GM19351 (cell line): ENCODE results near the gene KCNJ1.

ENCODE experiments used
- ATAC-seq: cut with Tn5 transposase; IDR thresholded peaks from one replicate; pipeline ENCODE4 v1.9.1; 2021; ENCODE audit warnings: mild to moderate bottlenecking, moderate library complexity; ENCODE audit not compliant: unreplicated experiment

KCNJ1 gene

DNA sequence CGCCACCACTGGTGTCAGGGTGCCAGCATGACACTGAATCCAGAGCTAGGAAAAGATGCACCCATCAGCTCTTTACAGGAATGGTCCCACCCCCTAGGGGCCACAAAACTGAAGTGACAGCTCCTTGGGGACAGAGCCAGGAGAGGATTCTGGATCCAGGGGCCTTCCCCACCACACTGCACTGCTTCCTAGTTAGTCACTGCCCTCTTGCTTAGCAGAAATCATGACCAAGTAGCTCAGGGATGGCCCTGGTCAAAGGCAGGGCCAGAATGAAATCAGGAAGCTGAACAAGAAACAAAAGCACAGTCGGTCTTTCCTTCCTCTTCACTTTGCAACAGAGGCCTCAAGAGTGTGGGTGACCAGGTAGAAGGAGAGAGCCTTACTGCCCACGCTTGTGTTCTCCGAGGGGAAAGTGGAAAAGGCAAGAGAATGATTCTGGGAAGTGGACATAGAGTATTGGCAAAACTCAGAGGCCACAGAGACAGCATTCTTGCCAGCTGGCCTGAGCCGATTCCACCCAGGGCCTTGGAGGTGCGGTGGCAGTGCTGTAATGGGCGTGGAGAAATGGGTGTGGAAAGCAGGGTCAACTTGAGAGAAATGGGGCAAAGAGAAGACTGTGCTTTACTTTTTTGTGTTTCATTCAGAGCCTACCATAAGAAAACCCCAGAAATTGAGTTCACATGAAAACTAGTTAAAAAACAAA, 39.8 kb downstream of the KCNJ1 start:
- ATAC-seq = no peak

DNA sequence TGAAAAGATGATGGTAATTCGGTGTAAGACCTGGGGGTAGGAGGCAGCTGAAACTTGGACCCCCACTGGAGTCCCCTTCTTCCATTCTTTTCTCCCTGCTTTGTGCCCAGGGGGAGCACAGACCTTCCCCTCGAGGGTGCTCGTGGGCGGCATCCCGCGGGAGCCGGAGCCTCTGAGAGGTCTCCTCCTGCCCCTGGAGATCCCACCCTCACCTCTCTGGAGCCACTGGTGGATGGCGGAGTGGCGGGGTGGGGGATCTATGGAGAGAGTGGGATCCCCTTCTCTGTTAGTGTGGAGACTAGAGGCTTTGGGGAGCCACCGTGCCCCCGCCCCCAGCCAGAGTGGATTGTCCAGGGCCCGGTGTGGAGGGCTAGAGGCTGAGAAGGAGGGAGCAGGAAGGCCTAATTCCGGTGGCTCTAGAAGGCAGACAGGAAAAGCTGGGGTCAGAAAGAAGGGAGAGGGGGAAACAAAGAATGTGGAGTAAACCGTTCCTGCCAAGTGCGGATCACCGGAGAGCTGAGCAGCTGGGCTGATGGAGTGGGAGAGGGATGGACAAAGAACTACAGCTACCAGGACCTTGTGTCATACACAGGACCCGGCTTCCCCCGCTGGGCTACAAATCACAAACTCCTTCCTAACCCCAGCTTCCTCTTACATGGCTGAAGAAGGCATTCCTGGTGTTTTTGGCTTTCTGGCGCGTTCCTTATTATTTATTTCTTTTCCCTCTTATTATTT, 41.9 kb downstream of the KCNJ1 start:
- ATAC-seq = no peak

DNA sequence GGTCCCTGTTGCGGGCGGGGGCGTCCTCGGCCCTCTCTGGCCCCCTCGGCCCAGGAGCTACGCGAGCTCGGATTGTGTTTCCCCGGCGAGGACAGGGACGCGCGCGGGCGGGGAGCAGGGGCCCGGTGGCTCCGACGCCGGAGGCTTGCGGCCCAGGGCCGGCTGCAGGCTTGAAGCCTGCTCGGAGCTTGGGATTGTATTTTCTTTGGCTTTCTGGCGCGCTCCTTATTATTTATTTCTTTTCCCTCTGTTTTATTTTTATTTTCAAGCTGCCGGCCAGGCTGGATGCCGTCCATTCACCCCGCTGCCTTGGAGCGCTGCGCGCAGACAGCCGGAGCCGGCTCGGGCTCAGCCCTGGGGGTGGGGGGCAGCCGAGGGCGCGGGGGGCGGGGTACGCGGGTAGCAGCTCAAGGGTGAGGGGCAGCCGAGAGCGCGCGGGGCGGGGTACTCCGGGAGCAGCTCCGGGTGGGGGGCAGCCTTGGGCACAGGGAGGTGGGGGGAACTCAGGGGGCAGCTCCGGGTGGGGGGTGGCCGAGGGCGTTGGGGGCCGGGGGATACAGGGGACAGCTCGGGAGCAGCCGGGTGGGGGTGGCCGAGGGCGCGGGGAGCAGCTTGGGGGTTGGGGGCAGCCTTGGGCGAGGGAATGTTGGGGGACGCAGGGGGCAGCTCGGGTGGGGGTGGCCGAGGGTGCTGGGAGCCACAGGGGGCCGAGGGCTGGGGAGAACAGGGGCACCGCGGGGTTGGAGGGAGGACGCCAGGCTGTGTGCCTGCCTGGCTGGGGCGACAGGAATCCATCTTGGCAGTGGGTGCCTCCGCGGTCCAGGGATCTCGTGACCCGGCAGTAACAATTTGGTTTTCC, 42.7 kb downstream of the KCNJ1 start:
- no peak for ATAC-seq

DNA sequence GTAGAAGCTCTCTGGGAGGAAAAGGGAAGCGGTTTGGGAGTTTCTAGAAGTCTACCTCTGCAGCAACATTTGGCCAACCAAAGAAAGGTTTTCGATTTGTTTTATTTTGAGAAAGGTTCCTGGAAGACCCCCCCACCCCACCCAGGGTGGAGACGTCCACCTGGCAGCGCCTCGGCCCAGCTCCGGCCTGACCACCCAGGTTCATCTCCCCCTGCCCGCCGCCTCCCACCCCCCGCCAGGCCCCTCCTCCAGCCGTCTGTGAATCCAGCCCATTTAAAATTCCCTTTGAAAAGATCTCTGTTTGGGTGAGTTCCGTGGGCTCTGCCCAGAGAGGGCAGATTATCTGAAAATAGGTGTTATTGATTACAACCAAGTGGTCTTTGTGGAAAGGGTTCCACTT, 43.3 kb downstream of the KCNJ1 start:
- ATAC-seq = no peak

DNA sequence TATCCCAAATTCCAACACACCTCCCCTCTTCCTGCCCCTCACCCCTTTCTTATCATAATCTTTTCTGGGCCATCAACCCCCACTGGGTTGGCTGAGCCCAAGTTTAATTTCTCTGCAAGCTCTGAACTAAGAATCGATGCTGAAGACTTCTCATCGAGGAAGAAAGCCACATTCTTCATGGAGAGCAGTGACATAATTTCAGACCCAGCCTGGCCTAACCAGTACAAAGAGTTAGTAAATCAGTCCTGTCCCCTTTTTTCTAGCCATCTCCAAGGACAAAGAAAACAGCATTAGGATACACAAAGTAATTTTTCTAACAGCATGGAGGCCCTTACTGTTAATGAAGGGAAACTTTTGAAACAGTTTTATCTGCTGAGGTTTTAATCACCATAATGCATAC, 45.0 kb downstream of the KCNJ1 start:
- no peak for ATAC-seq

DNA sequence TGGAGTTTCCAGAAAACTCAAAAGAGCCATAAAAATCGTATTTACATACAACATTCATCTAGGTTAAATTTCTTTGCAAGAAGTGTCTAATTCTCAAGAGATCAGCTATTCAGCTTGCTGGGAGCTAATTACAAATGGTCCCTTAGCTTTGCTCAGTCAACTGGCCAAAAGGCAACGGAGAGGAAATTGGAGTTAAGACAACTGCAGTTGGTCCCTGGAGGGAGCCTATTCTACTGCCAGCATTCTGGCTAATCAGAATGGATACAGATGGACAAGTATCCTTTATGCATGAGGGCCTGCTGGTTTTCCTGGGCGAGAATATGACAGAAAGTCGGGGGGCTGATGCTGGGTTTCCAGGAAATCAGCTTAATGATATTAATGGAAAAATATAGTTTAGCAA, 45.5 kb downstream of the KCNJ1 start:
- no peak for ATAC-seq

DNA sequence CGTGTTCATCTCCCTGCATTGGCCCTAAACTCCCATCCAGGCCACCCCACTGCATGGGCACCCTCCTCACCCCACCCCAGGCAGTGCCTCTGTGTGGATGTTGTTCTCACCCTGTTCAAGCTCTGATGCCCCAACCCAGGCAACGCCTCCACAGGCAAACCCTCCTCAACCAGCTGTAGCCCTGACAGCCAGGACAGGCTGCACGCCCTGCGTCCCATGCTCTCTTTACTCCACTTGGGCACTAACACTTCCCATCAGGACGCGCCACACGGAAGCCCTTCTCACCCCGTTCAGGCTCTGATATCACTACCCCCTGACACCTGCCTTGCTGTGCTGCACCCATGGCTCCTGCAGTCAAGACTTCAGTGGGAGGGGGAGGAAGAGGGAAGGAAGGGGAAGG, 47.9 kb downstream of the KCNJ1 start:
- no peak for ATAC-seq

DNA sequence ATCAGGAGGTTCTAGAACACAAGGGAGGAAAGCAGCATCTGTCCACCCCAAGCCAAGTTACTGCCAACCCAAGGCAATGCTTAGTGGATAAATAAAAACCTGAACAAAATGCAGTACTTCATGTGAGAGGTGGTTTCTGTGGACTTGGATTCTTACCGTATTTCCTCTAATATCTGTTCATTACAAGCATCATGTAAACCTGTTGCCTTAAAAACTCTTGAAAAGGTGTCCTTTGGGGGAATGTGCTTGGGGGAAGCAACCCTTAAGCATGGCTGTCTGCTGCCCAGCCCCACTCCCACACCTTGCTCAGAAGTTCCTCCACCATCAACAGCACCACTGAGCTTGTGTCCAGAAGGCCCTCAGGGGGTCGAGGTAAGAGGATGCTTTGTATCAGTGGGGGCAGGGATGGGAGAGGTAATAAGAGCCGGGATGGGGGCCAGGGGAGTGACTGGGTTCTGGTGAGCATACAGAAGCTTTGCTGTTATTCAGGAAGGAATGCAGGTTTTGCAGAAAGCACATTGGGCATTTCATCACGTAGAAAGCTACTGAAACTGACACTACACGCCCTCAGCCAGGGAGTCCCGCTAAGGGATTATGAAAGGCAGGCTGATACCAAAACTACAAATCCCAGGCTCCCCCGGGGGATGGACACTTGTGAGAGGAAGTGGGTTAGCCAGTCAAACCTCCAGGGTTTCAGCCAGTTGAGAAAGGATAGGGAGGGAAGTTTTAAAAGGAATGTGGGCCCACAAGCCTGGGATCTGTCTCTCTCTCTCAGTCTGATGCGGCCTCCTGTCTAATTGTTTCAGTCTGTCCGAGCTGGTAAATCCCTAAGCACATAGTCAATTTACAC, 52.0 kb downstream of the KCNJ1 start:
- ATAC-seq = no peak

DNA sequence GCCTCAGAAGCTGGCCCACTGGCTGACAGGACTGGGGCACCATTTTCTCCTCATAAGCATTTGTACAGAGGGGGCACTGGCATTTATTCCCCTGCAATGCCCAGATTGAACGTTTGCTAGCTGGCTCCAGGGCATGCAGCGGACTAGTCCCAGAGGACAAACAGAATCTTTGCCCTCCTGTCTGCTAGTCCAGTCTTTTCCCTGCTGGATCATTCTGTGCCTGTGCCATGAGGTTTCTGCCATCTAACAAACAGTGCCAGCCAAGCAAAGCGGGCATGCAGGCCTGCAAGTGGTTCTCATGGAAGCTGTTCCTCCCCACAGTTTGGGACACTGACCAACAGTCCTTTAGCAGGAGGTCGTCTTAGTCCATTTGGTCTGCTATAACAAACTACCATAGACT, 53.4 kb downstream of the KCNJ1 start:
- no peak for ATAC-seq

DNA sequence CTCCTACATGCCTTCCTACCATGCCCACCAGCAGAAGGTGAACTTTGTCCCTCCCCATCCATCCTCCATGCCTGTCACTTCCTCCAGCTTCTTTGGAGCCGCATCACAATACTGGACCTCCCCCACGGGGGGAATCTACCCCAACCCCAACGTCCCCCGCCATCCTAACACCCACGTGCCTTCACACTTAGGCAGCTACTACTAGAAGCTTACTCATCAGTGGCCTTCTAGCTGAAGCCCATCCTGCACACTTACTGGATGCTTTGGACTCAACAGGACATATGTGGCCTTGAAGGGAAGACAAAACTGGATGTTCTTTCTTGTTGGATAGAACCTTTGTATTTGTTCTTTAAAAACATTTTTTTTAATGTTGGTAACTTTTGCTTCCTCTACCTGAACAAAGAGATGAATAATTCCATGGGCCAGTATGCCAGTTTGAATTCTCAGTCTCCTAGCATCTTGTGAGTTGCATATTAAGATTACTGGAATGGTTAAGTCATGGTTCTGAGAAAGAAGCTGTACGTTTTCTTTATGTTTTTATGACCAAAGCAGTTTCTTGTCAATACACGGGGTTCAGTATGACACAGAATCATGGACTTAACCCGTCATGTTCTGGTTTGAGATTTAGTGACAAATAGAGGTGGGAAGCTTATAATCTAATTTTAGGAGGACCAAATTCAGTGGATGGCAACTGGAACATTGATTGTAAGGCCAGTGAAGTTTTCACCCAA, 56.1 kb downstream of the KCNJ1 start:
- no peak for ATAC-seq

DNA sequence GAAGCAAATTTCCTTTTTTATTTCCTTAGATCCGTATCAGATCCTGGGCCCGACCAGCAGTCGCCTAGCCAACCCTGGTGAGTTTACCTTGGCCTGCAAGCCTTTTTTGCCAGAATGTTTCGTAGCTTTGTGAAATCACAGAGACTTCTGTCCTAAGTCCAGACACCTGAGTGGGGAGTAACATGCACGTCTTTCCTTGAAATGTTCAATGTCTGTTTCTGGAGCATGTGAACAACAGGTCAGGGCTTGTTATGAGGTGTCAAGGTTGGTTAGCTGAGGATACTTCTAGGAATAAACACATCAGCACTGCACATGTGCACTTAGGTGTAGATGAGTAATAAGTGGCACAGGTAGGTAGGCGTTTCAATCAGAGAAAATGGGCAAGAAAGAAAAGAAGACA, 58.0 kb downstream of the KCNJ1 start:
- no peak for ATAC-seq

DNA sequence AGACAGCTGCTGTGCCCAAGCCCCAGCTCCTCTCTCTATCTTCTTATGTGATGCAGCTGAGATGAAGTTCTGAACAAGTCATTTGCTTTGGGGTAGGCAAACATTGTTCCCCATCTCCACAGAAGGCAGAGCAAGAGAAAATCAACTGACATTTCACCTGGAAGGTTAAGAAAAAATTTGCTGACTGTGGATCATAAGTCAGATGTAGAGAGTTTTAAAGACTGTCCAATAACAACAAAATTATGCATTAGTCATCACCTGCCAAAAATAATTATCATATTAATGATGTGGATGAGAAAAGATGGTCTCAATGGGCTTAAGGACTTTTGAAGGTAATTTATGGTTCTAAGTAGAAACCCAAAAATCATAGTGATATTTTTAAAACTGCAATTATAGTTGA, 59.2 kb downstream of the KCNJ1 start:
- ATAC-seq = no peak

DNA sequence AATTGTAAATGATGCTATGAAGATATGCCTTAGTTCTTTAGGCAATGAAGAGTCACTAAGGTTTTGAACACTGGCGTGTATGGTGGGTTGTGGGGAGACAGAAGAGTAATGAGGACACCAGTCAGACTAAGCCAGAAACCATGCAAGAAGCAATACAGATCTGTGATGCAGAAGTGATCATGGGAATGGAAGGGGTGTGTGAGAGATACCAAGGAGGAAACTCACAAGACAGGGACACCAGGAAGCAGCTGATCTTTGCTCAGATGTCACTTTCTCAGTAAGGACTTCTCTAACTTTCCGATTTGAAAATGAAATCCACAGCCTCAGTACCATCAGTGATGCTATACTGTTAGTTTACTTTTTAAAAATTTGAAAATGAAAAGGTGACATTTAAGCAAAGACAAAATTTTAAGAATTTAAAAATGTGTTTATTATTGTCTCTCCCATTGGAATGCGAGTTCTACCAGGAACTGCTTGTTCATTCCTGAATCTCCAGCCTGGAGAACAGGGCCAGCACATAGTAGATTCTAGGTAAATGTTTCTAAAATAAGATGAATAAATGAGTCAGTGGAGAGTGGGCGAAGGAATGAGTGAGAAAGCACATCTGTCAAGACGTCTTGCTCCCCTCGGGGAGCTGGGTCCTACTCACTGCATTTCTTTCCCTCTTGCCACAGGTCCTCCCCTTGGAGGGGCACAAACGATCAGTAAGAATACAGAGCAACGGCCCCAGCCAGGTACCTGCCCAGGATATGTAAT, 60.4 kb downstream of the KCNJ1 start:
- ATAC-seq = no peak

DNA sequence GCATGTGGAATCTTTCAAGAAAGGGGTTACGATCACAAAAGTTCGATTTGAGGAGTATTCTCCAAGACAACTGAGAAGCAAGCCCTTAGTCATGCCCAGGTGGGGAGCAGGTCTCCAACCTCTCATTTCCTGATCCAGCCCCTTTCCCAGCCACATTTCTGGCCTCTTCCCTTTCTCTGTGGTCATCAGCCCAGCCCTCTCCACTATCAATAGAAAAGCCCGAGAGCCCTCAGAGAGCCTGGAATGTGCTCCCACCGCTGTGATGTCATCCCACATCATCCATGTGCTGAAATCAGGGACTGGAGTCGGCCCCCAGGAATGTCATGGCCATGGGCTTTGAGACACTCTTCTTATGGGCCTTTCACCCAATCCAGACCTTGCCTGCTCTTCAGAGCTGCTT, 62.6 kb downstream of the KCNJ1 start:
- ATAC-seq = no peak

DNA sequence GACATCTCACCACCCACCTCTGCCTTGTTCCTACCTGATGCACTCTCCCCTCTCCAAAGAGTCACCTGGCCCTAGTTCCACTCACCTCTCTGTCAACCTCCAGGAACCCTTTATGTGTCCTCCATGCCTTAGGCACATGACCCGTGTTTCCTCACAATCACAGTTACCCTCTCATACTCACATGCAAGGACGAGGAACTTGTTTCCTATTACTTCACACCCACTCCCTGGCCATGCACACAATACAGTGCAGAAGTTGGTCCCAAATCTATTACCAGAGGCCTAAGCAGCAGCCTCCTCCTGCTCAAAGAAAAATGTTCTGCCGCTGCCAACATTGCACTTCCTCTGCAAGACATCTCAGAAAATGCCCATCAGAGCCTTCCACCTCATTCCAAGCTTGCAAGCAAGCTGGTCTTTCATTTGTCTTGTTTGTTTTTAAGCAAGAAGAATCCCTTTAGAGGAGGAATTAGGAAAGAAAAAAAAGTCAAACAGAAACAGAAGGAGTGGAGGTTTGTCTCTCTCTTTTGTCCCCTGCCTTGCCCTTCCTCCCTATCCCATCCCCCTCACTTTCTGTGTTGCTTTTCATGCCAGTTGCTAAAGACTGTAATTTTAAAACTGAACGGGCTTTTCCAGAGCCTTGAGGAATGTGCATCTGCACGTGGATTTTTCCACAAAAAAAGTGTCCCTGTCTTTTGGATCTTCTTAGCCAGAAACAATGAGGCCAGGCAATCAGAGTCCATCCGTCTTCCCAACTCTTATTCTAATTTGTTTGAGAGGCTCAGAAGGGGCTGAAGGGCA, 63.4 kb downstream of the KCNJ1 start:
- no peak for ATAC-seq

DNA sequence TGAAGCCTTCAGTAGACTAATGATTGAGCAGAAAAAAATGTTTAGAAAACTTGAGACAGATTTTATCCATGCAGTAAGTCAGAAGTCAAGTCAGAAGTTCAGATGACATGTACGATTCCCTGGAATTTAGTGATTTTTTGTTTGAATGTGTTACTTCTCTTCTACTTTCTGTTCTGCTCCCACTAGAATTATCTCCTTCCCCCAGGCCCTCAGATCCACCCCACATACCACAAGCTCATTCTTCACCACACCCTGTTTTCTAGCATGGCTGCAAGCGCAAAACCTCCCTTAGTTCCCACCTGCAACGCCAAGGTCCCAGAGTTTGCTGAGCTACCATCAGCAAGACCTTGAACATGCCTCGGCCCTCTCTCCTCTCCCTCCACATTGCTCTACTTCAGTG, 64.1 kb downstream of the KCNJ1 start:
- ATAC-seq = no peak

DNA sequence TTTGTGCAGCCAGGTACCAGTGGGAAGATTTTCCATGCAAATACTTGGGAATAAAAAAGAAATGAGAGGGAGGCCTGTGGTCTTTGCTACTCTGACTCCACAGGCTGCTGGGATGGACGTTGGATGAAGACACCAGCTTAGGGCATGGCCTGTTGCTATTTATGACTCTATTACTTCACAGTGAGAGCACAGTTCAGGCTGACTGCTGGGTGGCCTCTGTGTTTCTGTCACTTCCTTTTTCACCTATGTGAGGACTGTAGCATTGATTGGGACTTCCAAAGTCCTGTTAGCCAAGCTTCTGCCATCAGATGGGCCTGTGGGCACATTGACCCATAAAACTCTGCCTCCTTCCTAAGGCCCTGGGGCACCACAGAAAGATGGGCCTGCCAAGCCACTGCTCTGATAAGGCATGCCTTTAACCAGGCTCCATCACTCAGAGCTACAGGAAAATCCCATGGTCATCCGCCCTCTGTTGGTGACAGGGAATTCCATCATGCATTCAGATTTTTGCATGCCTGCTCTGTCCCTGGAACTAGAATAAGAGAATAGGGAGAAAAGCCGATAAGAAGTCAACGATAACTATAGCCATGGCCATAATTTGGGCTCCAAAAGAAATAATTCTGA, 64.6 kb downstream of the KCNJ1 start:
- ATAC-seq = peak; percentile 91

DNA sequence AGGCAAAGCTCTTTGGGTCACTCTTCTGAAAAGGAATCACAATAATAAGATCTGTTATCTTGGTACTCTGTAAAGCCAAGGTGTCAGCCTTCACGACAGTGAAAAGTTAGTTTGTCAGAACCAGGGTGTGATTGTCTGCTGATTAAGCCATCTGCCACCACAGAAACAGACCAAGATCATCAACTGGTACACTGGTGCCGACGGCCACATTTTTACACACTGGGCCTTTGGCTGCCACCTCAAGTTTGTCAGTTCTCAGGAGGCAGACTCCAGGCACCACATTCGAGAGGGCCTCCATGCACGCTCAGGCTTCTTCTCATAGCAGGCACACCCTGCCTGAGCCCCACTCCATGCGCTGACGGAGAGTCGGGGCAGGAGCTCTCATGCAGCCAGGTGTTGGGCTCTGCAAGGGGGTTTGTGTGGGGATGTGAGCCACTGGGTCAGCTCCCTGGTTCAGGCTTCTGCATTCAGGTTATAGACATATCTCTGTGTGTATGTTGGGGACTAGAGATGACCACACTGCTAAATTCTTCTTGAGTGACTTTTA, 66.2 kb downstream of the KCNJ1 start:
- ATAC-seq = no peak
